CD4-positive, alpha-beta T cell treated with Interleukin-10 for 1 hour (primary cell): ENCODE results near the gene CCDC14.
"Not testable (repeated sequence)": the region's sequence is repeated elsewhere in the genome, so short reads cannot be mapped to it uniquely, and the experiment has no call there.

Experiments used
- DNase-seq: peaks from one replicate; pipeline ENCODE4 v3.0.0-alpha.2; 2020

CCDC14 gene

GRCh38 chr3:123966799-123967198 lies 5.8 kb upstream of the CCDC14 start:
- not testable (repeated sequence) for DNase-seq

- DNase-seq: not testable (repeated sequence)
Observed at GRCh38 chr3:123964793-123965192, 3.8 kb upstream of the CCDC14 start.

GRCh38 chr3:123961508-123961856 lies 453 bp upstream of the CCDC14 start:
- no peak for DNase-seq

- no peak for DNase-seq
Observed at GRCh38 chr3:123953735-123954134, 7.3 kb downstream of the CCDC14 start.

GRCh38 chr3:123952844-123953520 lies 8.0 kb downstream of the CCDC14 start:
- no peak for DNase-seq

GRCh38 chr3:123951522-123952447 lies 9.2 kb downstream of the CCDC14 start:
- no peak for DNase-seq

GRCh38 chr3:123949641-123950040 lies 11.4 kb downstream of the CCDC14 start:
- no peak for DNase-seq

- DNase-seq: no peak
Observed at GRCh38 chr3:123948449-123948848, 12.6 kb downstream of the CCDC14 start.

- DNase-seq: no peak
Observed at GRCh38 chr3:123947482-123947881, 13.5 kb downstream of the CCDC14 start.

- no peak for DNase-seq
Observed at GRCh38 chr3:123941542-123941941, 19.5 kb downstream of the CCDC14 start.

GRCh38 chr3:123941121-123941520 lies 19.9 kb downstream of the CCDC14 start:
- DNase-seq: no peak

GRCh38 chr3:123939706-123940105 lies 21.3 kb downstream of the CCDC14 start:
- DNase-seq: no peak

GRCh38 chr3:123936400-123936799 lies 24.6 kb downstream of the CCDC14 start:
- no peak for DNase-seq

GRCh38 chr3:123935830-123936229 lies 25.2 kb downstream of the CCDC14 start:
- no peak for DNase-seq

- DNase-seq: no peak
Observed at GRCh38 chr3:123934250-123934649, 26.8 kb downstream of the CCDC14 start.

- DNase-seq: no peak
Observed at GRCh38 chr3:123930445-123930844, 30.6 kb downstream of the CCDC14 start.

- no peak for DNase-seq
Observed at GRCh38 chr3:123929325-123929724, 31.7 kb downstream of the CCDC14 start.

- no peak for DNase-seq
Observed at GRCh38 chr3:123926396-123926795, 34.6 kb downstream of the CCDC14 start.

GRCh38 chr3:123920868-123921267 lies 40.2 kb downstream of the CCDC14 start:
- DNase-seq: no peak

GRCh38 chr3:123920383-123920782 lies 40.6 kb downstream of the CCDC14 start:
- DNase-seq: no peak

GRCh38 chr3:123919353-123919752 lies 41.7 kb downstream of the CCDC14 start:
- DNase-seq: no peak

- DNase-seq: no peak
Observed at GRCh38 chr3:123914829-123915228, 46.2 kb downstream of the CCDC14 start.

GRCh38 chr3:123909785-123910184 lies 51.2 kb downstream of the CCDC14 start:
- no peak for DNase-seq

- DNase-seq: no peak
Observed at GRCh38 chr3:123907720-123908119, 53.3 kb downstream of the CCDC14 start.
